NCI-H1436 treated with DMSO at 0.1 percent for 48 hours (cell line): Measurements from ENCODE around the gene ZNF425.
"Not testable (repeated sequence)": the region's sequence is repeated elsewhere in the genome, so short reads cannot be mapped to it uniquely, and the experiment has no call there.

Source experiments
- DNase-seq: peaks from one replicate; lab custom pipeline; 2025; lab: John Stamatoyannopoulos, UW

ZNF425 gene

GRCh38 chr7:149125863-149126661 is at the start of gene ZNF425:
Gene ZNF425 (minus strand): TSS chr7:149126324. CDS start chr7:149126213, 111 bp downstream.
- DNase-seq = peak; percentile 21

- DNase-seq = no peak
Observed at GRCh38 chr7:149175150-149175549, 49.0 kb upstream of the ZNF425 start.

GRCh38 chr7:149172534-149172920 is 46.4 kb upstream of the ZNF425 start:
- DNase-seq = no peak

GRCh38 chr7:149171892-149172533 is 45.9 kb upstream of the ZNF425 start:
- no peak for DNase-seq

- DNase-seq = no peak
Observed at GRCh38 chr7:149166630-149167352, 40.7 kb upstream of the ZNF425 start.

GRCh38 chr7:149166142-149166541 is 40.0 kb upstream of the ZNF425 start:
- no peak for DNase-seq

GRCh38 chr7:149161241-149161848 is 35.2 kb upstream of the ZNF425 start:
- DNase-seq = no peak

GRCh38 chr7:149156898-149157297 is 30.8 kb upstream of the ZNF425 start:
- DNase-seq = no peak

GRCh38 chr7:149154056-149154455 is 27.9 kb upstream of the ZNF425 start:
- no peak for DNase-seq

GRCh38 chr7:149153346-149153745 is 27.2 kb upstream of the ZNF425 start:
- DNase-seq = no peak

GRCh38 chr7:149150981-149151380 is 24.9 kb upstream of the ZNF425 start:
- DNase-seq = no peak

GRCh38 chr7:149147752-149148653 is 21.9 kb upstream of the ZNF425 start:
- DNase-seq = no peak

- no peak for DNase-seq
Observed at GRCh38 chr7:149147072-149147751, 21.1 kb upstream of the ZNF425 start, which contains the start of gene ZNF398. Gene ZNF398 (plus strand): TSS chr7:149147453. CDS start chr7:149147743, 290 bp downstream.

- no peak for DNase-seq
Observed at GRCh38 chr7:149145031-149145845, 19.1 kb upstream of the ZNF425 start.

GRCh38 chr7:149144436-149144922 is 18.4 kb upstream of the ZNF425 start:
- DNase-seq = not testable (repeated sequence)

- DNase-seq = no peak
Observed at GRCh38 chr7:149141893-149142292, 15.8 kb upstream of the ZNF425 start.

GRCh38 chr7:149140831-149141230 is 14.7 kb upstream of the ZNF425 start:
- no peak for DNase-seq

- no peak for DNase-seq
Observed at GRCh38 chr7:149136118-149136517, 10.0 kb upstream of the ZNF425 start.

- DNase-seq = no peak
Observed at GRCh38 chr7:149133028-149133710, 7.0 kb upstream of the ZNF425 start.
